Fibroblast of the aortic adventitia (primary cell): ENCODE results near the gene DCHS1. TPM values are rescaled to one million over a fixed set of nuclear protein-coding genes. Genes with fewer than 3 reads are reported as not detected.

Experiments
- DNase-seq: peaks from one replicate; pipeline ENCODE4 v3.0.0-alpha.2; 2010; ENCODE audit warnings: low read depth
- H3K4me3 ChIP-seq: 2 replicates; pipeline ENCODE4 v1.5.1; 2011; ENCODE audit warnings: low read depth, mild to moderate bottlenecking, control low read depth, low read length, moderate library complexity
- CTCF ChIP-seq: IDR thresholded peaks from 2 replicates; pipeline ENCODE4 v1.5.1; 2011; ENCODE audit warnings: mild to moderate bottlenecking, low read length, control low read depth, inconsistent platforms; ENCODE audit not compliant: insufficient read depth
- total RNA-seq: library from RNA; depleted of rRNA; stranded (reverse); fragments of >200 nt; gene quantifications from 2 replicates; pipeline ENCODE4 v1.2.3, GENCODE V29; 2012; ENCODE audit warnings: low replicate concordance

DCHS1 gene
- total RNA-seq, 1 donor: 19.0 TPM

GRCh38 chr11:6682591-6682935 is 27.0 kb upstream of the DCHS1 start:
- H3K4me3 ChIP-seq: peak overlapping the region; percentile 99
- DNase-seq: no peak
- TF ChIP-seq CTCF: no peak

- TF ChIP-seq CTCF: no peak
- no peak for DNase-seq
- H3K4me3 ChIP-seq: peak overlapping the region; percentile 99
These were observed 26.3 kb upstream of the DCHS1 start for GRCh38 chr11:6681949-6682348.

- TF ChIP-seq CTCF: no peak
- H3K4me3 ChIP-seq: peak overlapping the region; percentile 99
- DNase-seq: no peak
These were observed 25.9 kb upstream of the DCHS1 start for GRCh38 chr11:6681505-6681904.

- DNase-seq: no peak
- H3K4me3 ChIP-seq: no peak overlapping the region
- TF ChIP-seq CTCF: no peak
These were observed 21.4 kb upstream of the DCHS1 start for GRCh38 chr11:6677018-6677417.

GRCh38 chr11:6674862-6675261 is 19.3 kb upstream of the DCHS1 start:
- H3K4me3 ChIP-seq: no peak overlapping the region
- TF ChIP-seq CTCF: no peak
- no peak for DNase-seq

- no peak overlapping the region for H3K4me3 ChIP-seq
- no peak for TF ChIP-seq CTCF
These were observed 18.6 kb upstream of the DCHS1 start for GRCh38 chr11:6674219-6674597.

GRCh38 chr11:6673523-6674218 is 18.1 kb upstream of the DCHS1 start:
- no peak overlapping the region for H3K4me3 ChIP-seq
- no peak for DNase-seq
- TF ChIP-seq CTCF: no peak

More at GRCh38 chr11:6674219-6674597, 18.6 kb upstream of the DCHS1 start:
- no peak for DNase-seq
